ENCODE data around the gene HAPLN3.

The HAPLN3 gene

DNA sequence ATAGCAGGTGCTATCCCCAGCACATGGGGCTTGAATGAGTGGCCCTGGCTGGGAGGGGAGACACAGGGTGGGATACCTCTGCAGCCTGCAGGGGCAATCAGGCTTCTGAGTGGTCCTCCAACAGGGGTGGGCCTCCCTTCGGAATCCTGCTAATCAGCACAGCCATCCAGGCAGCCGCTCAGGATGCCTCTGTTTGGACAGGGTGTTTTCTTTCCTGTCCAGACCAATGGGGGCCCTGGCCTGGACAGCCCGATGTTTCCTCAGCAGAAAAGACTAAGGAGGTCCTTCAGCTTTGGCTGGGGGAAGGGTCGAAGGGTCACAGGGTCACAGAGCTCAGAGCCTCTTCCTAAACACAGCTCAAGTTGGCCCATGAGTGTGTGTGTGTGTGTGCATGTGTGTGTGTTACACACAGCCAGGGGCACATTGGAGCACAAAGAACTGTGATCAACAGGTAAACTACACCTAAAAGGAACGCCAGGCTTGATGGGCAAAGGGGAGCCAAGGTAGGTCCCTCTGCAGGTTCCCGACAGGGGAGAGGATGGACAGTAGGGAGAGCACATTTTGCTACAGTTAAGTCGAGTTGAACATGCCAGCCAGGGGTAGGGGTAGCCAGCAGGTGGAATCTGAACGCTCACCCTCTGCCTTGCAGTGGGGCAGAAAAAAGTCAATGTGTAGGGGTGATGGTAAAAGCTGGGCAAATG is 1.1 kb upstream of the HAPLN3 start:
- Histone ChIP-seq H3K9me3 (ENCODE audit: control insufficient read depth, insufficient read depth, low read length) (no peaks in the 10 kb centered on the region; the same call in 1 of the 2 replicates), H3K36me3 (ENCODE audit: insufficient read depth, low read length) (no peaks in the 10 kb centered on the region), H3K4me1 (ENCODE audit: insufficient read depth, low read length) (peaks cover 12% of the 10 kb centered on the region), H3K9ac (ENCODE audit: low read depth, low read length) (no peak overlapping the region)

DNA sequence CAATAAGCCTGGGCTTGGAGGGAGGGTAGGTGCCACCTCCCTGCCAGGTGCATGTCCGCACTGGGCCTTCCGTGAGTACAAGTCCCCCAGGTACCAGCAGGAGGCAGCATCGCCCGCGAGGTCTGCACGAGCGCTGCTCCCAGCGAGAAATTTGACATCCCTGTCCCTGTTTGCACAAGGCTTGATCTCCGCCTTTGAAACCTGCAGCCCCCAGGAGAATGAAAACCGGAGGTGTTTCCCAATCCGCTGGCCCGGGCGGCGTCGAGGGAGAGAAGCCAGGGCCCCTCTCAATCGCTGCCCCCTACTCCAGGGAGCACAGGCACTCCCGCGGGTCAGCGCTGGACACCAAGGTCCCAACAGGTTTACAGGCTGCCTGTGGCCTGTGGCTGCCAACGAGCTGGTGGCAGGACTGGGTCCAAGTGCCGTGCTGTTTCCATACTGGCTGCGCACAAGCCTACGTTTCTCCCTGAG is 961 bp downstream of the HAPLN3 start:
- Histone ChIP-seq H3K36me3 (ENCODE audit: insufficient read depth, low read length) (no peaks in the 10 kb centered on the region), H3K9me3 (ENCODE audit: control insufficient read depth, insufficient read depth, low read length) (no peaks in the 10 kb centered on the region; the same call in 1 of the 2 replicates), H3K9ac (ENCODE audit: low read depth, low read length) (peak overlapping the region; percentile 64; the same call in 1 of the 2 replicates), H3K4me1 (ENCODE audit: insufficient read depth, low read length) (peaks cover 12% of the 10 kb centered on the region)

GRCh38 chr15:88891540-88892254 is 3.6 kb downstream of the HAPLN3 start:
- Histone ChIP-seq H3K4me1 (ENCODE audit: insufficient read depth, low read length) (peaks cover 6% of the 10 kb centered on the region; the same call in 1 of the 2 replicates), H3K9ac (ENCODE audit: low read depth, low read length) (no peak overlapping the region), H3K36me3 (ENCODE audit: insufficient read depth, low read length) (no peaks in the 10 kb centered on the region), H3K9me3 (ENCODE audit: control insufficient read depth, insufficient read depth, low read length) (no peaks in the 10 kb centered on the region; the same call in 1 of the 2 replicates)

DNA sequence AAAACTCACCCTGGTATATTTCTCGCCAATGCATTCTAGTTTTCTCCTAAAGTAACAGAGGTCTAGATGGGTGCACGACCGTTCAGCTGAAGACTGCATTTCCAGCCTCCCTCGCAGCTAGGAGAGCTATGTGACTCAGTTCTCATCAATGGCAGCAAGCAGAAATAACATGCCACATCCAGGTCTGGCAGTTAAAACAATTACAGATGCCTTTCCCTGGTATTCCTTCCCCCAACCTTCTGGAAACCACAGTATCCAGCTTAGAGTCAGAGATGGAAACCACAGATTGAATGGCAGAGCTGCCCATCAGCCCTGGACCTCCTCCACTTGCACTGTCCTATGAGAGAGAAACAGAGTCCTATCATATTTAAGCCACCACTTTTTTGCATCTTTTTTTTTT is 4.8 kb downstream of the HAPLN3 start:
- Histone ChIP-seq H3K9me3 (ENCODE audit: control insufficient read depth, insufficient read depth, low read length) (no peaks in the 10 kb centered on the region; the same call in 1 of the 2 replicates), H3K9ac (ENCODE audit: low read depth, low read length) (no peak overlapping the region), H3K36me3 (ENCODE audit: insufficient read depth, low read length) (no peaks in the 10 kb centered on the region), H3K4me1 (ENCODE audit: insufficient read depth, low read length) (no peaks in the 10 kb centered on the region)

DNA sequence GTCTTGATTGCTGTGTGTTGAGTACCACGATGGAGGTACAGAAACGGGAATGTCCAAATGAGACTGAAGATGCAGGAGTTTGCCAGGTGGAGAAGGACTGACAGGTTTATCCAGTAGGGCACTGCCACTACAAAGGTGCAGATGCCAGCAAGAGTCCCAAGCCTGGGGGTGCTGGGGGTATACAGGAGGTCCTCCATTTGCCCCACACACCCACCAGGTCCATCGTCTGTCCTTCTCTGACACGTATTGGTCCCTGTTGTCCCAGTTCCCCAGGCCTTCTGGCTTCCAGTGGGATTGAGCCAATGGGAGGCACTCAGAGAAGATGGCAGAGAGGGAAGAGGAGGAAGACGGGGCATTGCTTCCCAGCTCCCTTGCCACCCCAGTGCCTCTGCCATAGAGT is 6.6 kb downstream of the HAPLN3 start:
- Histone ChIP-seq H3K4me1 (ENCODE audit: insufficient read depth, low read length) (0 out of 2 replicates have a peak, but pooled peaks cover 4% of the 10 kb centered on the region), H3K36me3 (ENCODE audit: insufficient read depth, low read length) (no peaks in the 10 kb centered on the region), H3K9ac (ENCODE audit: low read depth, low read length) (no peak overlapping the region), H3K9me3 (ENCODE audit: control insufficient read depth, insufficient read depth, low read length) (no peaks in the 10 kb centered on the region)

DNA sequence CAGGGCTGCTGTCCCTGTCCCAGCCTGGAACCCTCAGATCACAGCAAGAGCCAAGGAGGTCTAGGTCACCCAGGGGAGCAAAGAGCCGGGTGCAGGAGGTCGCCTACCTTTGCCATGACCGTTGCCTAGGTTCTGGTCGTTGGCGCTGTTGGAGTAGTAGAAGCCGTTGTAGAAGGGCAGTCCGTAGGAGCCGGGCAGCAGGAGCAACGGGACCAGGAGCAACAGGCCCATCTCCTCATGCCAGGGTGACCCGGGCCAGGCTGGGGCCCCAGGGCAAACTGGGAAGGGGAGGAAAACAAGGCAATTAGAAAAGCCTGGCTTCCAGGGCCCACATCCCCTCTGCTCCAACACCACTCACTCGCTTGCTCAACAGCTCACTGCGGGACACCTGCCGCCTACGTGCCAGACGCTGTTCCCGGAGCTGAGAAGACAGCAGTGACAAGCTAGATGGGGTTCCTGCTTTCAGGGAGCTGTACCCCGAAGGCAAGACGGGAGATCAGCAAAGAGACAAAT is 8.2 kb downstream of the HAPLN3 start:
- no peak overlapping the region for H3K9ac ChIP-seq (ENCODE audit: low read depth, low read length)
- H3K4me1 ChIP-seq (ENCODE audit: insufficient read depth, low read length) = peaks cover 4% of the 10 kb centered on the region; the same call in 1 of the 2 replicates
- H3K9me3 ChIP-seq (ENCODE audit: control insufficient read depth, insufficient read depth, low read length) = no peaks in the 10 kb centered on the region
- no peaks in the 10 kb centered on the region for H3K36me3 ChIP-seq (ENCODE audit: insufficient read depth, low read length)

DNA sequence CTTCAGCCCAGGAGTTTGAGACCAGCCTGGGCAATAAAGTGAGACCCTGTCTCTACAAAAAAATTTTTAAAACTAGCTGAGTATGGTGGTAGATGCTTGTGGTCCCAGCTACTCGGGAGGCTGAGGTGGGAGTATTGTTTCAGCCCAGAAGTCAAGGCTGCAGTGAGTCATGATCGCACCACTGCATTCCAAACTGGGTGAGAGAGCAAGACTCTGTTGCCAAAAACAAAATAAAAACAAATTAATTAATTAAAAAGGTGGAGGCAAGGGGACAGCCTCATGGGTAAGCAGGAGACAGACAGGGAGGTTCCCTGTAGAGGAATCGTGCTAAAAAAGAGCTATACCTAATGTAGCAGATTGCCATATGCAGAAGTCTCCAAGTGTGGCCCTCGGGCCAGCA is 12.6 kb downstream of the HAPLN3 start:
- Histone ChIP-seq H3K36me3 (ENCODE audit: insufficient read depth, low read length) (no peaks in the 10 kb centered on the region), H3K9me3 (ENCODE audit: control insufficient read depth, insufficient read depth, low read length) (no peaks in the 10 kb centered on the region), H3K4me1 (ENCODE audit: insufficient read depth, low read length) (peaks cover 4% of the 10 kb centered on the region; the same call in 1 of the 2 replicates), H3K9ac (ENCODE audit: low read depth, low read length) (no peak overlapping the region)

DNA sequence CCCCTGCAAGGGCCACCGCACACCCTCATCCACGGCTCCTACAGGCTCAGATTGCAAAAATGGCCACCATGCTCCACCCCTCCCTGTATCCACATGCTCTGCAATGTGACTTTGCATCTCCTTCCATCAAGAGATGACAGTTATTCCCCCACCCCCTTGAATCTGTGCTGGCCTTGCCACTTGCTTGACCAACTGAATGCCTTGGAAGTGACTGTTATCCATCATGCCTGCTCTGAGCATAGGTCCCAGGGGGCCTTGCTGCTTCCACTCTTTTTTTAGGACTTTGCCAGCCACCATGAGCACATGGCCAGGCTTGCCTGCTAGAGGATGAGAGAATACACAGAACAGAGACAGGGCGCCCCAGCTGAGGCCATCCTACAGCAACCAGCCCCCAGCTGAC is 13.6 kb downstream of the HAPLN3 start:
- H3K36me3 ChIP-seq (ENCODE audit: insufficient read depth, low read length) = no peaks in the 10 kb centered on the region
- H3K9ac ChIP-seq (ENCODE audit: low read depth, low read length) = no peak overlapping the region
- H3K4me1 ChIP-seq (ENCODE audit: insufficient read depth, low read length) = peaks cover 4% of the 10 kb centered on the region; the same call in 1 of the 2 replicates
- no peaks in the 10 kb centered on the region for H3K9me3 ChIP-seq (ENCODE audit: control insufficient read depth, insufficient read depth, low read length)

DNA sequence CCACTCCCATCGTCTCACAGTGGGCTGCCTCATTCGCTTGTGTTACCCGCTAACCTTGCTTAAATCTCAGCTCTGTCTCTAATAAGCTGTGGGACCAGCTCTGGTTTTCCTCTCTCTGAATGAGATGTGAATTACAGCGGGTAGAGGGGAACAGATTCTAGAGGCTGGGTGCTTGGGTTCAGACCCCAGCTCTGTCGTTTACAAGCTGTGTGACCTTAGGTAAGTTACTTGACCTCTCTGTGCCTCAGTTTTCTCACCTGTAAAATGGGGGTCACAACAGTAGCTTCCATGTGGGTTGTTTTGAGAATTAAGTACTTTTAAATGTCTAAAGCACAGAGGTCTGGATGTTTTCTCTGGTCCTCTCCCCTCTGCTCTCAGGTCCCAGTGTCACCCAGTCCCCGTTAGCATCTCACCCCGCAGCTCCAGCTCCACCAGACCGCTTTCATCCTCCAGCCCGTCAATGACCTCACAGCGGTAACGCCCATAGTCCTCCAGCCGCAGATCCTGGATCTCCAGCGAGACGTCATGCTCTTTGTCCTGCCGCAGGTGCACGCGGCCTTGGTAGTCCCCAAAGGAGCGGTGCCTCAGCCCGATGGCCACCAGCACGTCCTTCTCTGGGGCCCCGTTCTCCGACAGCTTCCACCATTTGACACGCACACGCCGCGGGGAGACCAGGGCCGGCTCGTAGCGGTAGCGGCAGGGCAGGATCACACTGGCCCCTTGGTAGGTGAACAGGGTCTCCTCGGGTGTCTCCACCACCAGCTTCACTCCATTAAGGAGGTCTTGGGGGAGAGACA is 14.2 kb downstream of the HAPLN3 start:
- Histone ChIP-seq H3K36me3 (ENCODE audit: insufficient read depth, low read length) (no peaks in the 10 kb centered on the region), H3K9me3 (ENCODE audit: control insufficient read depth, insufficient read depth, low read length) (no peaks in the 10 kb centered on the region), H3K4me1 (ENCODE audit: insufficient read depth, low read length) (peaks cover 4% of the 10 kb centered on the region; the same call in 1 of the 2 replicates), H3K9ac (ENCODE audit: low read depth, low read length) (no peak overlapping the region)

DNA sequence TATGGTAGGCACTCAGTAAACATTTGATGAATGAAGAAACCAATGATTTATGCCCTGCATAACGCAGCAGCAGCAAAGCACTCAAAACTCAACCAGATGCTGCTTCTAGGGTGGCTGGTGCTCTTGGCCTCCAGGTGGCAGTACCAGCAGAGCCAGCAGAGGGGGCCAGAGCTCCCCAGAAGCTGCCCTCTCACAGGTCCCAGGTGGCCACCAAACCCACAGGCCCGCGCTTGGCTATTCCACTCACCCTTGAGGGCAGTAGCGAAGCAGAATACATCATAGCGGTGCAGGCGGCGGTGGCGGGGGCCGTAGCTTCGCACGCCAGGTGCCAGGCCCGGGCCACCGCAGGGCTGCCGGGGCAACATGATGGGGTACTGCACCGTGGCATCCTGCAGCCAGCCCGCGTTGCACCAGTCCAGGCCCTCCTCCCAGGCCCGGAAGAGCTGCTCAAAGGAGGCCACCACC is 16.6 kb downstream of the HAPLN3 start:
- no peaks in the 10 kb centered on the region for H3K36me3 ChIP-seq (ENCODE audit: insufficient read depth, low read length)

DNA sequence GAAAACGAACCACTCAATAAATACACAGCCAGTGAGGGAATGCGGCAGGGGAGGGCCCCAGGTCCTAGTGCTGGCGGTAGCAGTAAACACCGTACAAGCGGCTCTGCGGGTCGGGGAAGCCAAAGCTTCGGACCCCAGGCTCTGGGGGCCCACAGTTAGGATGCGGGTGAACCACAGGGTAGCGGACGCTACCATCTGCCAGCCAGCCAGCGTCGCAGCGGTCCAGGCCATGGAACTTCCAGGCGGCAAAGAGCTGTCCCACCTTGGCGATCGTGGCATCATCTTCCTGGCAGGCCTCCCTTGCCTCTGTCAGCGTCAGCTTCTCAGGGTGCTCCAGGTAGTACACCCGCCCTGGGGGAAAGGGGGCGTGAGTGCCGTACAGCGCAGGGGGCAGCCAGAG is 17.4 kb downstream of the HAPLN3 start:
- Histone ChIP-seq H3K9ac (ENCODE audit: low read depth, low read length) (no peak overlapping the region), H3K36me3 (ENCODE audit: insufficient read depth, low read length) (no peaks in the 10 kb centered on the region), H3K4me1 (ENCODE audit: insufficient read depth, low read length) (no peaks in the 10 kb centered on the region), H3K9me3 (ENCODE audit: control insufficient read depth, insufficient read depth, low read length) (no peaks in the 10 kb centered on the region)

More for the DNA sequence above, 16.6 kb downstream of the HAPLN3 start:
- no peaks in the 10 kb centered on the region; the same call in 1 of the 2 replicates for H3K4me1 ChIP-seq (ENCODE audit: insufficient read depth, low read length)
- H3K9ac ChIP-seq (ENCODE audit: low read depth, low read length) = no peak overlapping the region
- no peaks in the 10 kb centered on the region for H3K9me3 ChIP-seq (ENCODE audit: control insufficient read depth, insufficient read depth, low read length)

DNA sequence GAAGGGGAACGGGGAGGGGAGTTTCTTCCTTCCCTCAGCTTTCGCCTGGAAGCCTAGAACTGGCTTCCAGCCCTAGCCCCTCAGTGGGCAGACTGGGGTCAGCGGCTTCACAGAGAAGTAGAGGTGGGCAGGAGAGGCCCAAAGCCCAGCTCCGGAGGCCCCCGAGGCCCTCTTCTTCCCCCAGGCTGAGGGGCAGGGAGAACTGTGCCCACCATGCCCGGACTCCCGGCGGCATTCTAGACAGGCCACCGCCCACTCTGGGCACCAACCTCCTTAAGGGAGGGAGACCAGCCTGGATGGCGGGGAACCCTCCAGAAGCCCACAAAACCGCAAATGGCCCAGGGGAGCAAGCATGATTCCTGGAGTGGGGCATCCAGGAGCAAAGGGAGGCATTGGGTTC is 17.9 kb downstream of the HAPLN3 start:
- Histone ChIP-seq H3K36me3 (ENCODE audit: insufficient read depth, low read length) (no peaks in the 10 kb centered on the region), H3K9ac (ENCODE audit: low read depth, low read length) (no peak overlapping the region), H3K9me3 (ENCODE audit: control insufficient read depth, insufficient read depth, low read length) (no peaks in the 10 kb centered on the region), H3K4me1 (ENCODE audit: insufficient read depth, low read length) (no peaks in the 10 kb centered on the region)

GRCh38 chr15:88876573-88876972 is 18.8 kb downstream of the HAPLN3 start:
- Histone ChIP-seq H3K9me3 (ENCODE audit: control insufficient read depth, insufficient read depth, low read length) (no peaks in the 10 kb centered on the region), H3K36me3 (ENCODE audit: insufficient read depth, low read length) (no peaks in the 10 kb centered on the region), H3K9ac (ENCODE audit: low read depth, low read length) (no peak overlapping the region), H3K4me1 (ENCODE audit: insufficient read depth, low read length) (no peaks in the 10 kb centered on the region)

DNA sequence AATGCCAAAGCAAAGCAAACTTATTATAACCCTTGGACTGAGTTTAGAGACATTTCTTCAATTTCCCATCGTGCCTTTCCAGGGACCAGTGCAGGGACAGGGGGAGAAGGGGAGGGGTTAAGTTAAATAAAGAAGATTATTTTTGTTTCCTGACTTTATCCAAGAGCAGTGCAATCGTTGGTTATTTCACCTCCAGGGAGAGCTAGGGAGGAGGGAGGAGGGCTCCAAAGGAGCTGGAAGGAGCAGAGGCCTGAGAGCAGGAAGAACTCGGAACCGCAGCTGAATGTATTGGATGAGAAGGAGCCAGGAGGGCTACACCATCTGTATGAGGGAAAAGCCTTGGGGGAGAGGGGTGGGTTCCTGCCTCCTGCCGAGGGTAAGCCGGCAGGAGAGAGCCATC is 20.7 kb downstream of the HAPLN3 start:
- H3K9me3 ChIP-seq (ENCODE audit: control insufficient read depth, insufficient read depth, low read length) = no peaks in the 10 kb centered on the region
- H3K36me3 ChIP-seq (ENCODE audit: insufficient read depth, low read length) = no peaks in the 10 kb centered on the region
- H3K9ac ChIP-seq (ENCODE audit: low read depth, low read length) = no peak overlapping the region
- H3K4me1 ChIP-seq (ENCODE audit: insufficient read depth, low read length) = no peaks in the 10 kb centered on the region
